GM20431 (cell line): ENCODE data around the gene NCK2.

ENCODE experiments used
- in situ Hi-C: fragments of 300-500 bp; cut with MseI, MboI; formaldehyde crosslinking; loops from one replicate; pipeline ENCODE4 v1.15.0; 2020; ENCODE audit warnings: low sequenced_read_pairs; ENCODE audit not compliant: unreplicated experiment

Gene NCK2

DNA sequence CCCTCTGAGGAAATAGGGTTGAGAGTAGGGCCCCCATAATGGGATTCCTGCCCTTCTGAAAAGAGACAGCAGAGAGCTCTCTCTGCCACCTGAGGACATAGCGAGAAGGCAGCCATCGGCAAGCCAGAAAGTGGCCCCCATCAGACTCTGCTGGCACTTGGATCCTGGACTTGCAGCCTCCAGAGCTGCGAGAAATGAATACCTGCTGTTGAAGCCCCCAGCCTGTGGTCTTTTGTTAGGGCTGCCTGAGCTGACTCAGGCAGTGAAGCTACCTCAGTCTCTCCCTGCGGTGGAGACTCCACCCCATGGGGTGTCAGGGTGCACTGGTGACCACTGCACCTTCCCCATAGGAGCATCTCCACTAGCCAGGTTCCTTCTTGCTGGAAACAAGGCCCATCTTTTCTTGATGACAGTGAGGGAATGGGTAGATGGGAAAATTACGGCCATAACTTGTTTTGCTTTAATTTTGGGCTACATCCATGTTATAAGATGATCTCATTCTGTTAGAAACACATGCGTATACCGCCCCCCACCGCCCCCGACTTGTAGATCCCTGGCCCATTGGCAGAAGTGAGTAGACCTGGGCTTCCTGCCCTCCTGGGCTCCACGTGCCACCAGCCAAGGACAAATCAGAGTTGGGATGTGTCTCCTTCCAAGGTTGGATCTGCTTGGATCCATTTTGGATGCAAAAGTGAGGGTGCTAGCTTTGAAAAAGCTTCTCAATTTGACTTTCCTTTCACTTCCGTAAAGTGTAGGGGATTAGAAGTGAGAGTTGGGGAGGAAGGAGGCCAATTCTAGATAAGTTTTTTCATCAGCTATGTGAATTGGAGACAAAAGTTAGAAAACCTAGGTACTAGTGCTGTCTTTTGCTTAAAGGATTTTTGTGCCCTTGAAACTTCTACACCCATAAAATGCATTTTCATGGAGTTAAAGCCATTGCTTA lies 42.9 kb downstream of the NCK2 start:
- in situ Hi-C loops: no loop called here

DNA sequence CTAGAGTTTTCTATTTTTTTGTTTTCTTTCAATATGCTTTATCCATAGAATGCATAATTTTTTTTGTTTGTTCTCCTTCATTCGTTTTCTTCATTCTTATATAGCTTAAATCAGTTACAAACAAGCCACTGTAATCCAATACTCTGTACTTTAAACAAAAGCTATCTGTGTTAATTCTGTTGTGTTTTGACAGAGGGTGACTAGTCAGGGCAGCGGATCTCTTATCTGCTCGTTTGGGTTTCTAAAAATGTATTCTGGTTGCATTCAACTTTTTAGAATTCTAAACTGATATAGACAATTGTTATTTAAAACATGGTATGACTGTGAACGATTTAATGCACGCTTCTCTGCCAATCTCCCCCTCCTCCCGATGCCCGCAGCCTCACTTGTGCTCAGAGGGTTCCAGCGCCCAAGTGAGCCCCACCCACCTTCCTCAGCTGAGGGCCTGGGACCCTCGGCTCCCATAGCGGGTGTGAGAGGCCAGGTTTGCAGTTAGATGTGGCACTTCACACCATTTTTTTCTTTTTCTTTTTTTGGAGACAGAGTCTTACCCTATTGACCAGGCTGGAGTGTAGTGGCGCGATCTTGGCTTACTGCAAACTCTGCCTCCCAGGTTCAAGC lies 44.1 kb downstream of the NCK2 start:
- in situ Hi-C loops: no loop called here

GRCh38 chr2:105789745-105790460 lies 45.2 kb downstream of the NCK2 start:
- in situ Hi-C loops: no loop called here

DNA sequence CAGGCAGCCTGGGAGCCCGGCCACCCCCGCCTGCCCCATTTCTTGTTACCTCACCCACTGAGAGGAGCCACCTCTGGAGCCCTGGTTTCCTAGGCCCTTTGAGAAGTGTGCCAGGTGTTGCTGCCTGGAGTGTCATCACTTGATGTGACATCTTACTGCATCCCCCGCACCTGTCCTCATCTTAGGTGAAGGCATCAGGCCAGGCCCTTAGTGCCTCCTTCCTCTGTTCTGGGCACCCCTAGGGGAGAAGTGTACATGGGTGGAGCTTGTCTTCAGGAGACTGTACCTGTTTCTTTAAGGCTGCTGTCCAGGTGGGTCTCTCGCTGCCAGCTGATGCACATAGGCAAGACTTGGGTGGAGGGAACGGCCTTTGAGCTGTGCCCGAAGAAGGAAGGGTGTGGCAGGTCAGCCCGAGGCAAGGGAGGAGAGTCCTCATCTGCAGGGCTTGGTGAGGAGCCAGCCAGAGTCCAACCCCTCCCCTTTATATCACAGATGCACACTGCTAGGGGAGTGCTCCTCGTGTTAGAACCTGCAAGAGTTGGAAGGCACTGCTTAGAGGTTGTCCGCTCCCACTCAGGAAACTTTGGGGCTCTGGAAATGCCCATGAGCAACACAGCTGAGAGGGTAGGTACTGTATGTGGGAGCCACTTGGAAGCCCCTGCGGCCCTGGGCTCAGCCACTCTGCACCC lies 45.9 kb downstream of the NCK2 start:
- in situ Hi-C loops: no loop called here

- in situ Hi-C loops: no loop called here
Measured at GRCh38 chr2:105791229-105791628, 46.5 kb downstream of the NCK2 start.

- in situ Hi-C loops: no loop called here
Measured at GRCh38 chr2:105792561-105792960, 47.8 kb downstream of the NCK2 start.

DNA sequence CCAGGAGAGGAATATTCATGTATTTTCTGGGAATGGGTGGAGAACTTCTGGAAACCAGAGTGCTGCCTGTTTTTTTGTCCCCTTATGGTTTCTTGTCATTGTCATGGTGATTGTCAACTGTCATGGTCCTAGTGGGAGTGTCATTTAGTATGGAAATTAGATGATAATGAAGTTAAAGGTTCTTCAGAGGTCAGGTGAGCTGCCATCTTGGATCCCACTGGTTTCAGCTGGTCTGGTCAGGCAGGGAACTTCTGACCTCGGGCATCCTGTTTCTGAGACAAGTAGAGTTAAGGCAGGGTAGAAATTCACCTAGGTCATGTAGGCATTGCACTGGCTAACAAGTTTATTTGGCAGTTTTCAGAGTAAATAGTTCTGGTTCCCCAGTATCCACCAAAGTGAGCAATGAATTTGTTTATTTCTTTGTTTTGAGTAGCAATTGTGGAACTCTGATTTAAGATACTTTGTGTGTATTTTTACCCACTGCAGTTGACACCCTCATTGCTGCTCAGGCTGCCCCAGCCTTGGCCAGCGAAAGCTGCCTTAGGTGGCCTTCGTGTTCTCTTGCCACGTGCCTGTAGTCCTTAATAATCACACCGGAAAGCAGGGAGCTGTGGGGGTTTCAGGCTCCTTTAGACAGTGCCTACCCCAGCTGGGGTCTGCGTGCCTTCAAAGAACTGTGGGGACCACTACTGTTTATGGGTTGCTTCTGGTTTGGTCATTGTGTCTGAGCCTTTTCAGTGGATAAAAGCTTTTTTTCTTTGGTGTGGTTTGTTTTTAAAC lies 48.7 kb downstream of the NCK2 start:
- in situ Hi-C loops: no loop called here

- in situ Hi-C loops: no loop called here
Measured at GRCh38 chr2:105794926-105795574, 50.3 kb downstream of the NCK2 start.

- in situ Hi-C loops: no loop called here
Measured at GRCh38 chr2:105795575-105795934, 50.8 kb downstream of the NCK2 start.

DNA sequence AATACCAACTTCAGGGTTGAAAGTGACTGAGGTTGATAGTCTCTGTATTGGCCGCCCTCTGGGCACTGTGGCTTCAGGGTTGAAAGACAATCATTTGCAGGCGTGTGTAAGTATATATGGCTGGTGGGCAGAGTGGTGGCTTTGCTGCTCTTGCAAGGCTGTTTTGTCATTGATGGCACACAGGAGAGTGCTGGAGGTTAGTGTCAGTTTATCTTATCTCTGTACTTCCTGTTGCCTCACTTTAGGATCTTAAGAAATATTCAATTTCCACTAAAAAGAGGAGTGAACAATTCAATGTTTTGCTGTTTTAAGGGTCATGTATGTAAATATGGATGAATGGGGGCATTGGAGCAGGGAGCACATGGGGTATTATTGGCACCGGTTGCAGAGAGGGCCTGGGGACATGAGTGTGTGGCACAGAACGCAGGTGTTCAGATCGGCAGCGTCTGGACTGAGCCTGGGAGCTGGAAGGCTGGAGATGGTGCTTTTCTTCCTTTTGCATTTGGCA lies 51.5 kb downstream of the NCK2 start:
- in situ Hi-C loops: no loop called here

DNA sequence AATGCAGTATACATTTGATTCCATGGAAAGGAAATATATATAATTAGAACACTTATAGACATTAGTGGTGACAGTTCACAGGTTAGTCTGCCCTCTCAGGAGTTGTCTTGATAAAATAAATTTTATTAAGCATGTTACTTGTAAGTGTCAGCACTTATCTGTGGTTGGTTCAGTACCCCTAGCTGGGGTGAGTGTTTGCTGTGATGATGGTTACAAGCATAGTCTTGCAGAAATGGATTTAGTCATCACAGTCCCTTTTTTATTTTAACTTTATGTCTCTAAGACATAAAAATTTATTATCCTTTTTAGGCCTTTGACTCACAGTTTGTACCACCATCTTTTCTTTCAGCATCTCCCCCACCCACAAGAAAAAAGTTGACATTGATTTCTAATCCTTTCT lies 52.1 kb downstream of the NCK2 start:
- in situ Hi-C loops: no loop called here

DNA sequence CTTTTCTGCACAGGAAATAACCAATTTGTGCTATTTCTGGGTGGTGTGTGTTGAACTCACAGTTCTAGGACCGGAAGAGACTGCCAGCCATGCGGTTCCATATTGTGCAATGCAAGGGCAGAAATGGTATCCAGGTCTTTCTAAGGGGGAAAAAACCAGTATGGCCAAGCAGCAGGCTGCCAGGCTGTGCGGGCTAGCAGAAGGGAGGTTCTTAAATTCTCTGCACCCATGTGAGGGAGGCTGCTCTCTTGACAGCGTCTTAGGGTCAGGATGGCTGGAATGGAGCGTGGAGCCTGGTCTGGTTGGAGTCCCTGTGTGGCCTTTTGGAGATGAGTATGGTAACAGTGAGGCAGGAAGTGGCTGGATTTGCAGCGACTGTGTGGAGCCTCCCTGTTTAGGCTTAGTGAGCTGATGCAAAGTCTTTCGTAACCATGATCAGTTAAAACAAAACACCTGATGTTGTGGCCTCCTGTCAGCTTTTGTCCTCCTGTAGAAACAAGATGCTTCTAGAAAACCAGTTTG lies 52.6 kb downstream of the NCK2 start:
- in situ Hi-C loops: no loop called here

DNA sequence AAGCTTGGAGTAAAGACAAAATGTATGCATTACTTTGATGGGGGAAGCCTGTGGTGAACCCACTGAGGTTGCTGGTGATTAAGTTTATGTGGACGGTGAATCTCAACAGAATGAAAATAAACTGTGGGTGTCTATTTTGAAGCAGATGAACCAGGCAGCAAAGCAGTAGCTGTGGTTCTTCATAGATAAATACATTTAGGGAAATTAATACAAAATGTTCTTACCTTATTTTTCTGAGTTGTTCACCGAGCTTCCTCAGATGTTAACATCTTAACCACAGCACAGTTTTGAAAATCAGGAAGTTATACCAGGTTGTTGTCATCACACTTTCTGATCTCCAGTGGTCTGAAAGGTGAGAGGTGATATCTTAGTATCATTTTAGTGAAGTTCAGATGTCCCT lies 53.9 kb downstream of the NCK2 start:
- in situ Hi-C loops: no loop called here

DNA sequence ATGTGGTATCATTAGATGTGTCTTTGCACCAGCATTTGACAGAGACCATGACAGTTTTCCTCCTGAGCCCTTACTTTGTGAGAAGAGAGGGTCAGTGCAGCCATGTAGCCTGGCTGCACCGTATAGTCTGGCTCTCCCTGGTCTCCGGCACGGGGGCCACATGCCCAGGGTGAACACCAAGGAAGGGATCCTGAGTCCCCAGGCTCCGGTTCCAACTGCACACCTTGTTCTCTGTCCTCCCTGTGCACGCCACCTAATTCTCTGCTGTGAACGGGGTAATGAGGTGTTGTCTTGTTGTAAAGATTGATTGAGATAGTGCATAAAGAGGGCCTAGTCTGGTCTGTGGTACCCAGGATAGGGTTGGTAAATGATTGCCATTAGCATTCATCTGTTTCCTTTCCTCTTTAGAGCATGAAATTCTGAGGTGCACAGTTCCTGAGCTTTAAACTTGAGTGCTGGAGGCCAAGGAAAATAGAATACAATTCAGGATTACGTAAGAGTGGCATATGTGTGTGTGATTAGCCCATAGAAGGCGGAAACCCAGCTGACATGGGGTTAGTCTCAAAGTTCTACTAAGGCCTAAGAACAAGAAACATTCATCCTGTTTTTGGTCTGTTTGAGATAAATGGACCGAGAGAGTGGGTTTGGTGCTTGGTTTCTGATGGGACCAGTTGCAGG lies 55.5 kb downstream of the NCK2 start:
- in situ Hi-C loops: no loop called here

GRCh38 chr2:105800953-105801635 lies 56.4 kb downstream of the NCK2 start:
- in situ Hi-C loops: no loop called here

GRCh38 chr2:105801961-105802360 lies 57.2 kb downstream of the NCK2 start:
- in situ Hi-C loops: no loop called here

- in situ Hi-C loops: no loop called here
Measured at GRCh38 chr2:105802587-105802986, 57.9 kb downstream of the NCK2 start.

GRCh38 chr2:105803337-105803736 lies 58.6 kb downstream of the NCK2 start:
- in situ Hi-C loops: no loop called here
